IgD-negative memory B cell (primary cell): ENCODE measurements around the gene CCDC50. TPM values are rescaled to one million over a fixed set of nuclear protein-coding genes. Genes with fewer than 3 reads are reported as not detected.
A peak's percentile ranks its signal among the peaks of the same experiment; 100 is the strongest.

ENCODE experiments used
- H3K27ac Mint-ChIP-seq, 3 donors: one replicate each; pipeline ENCODE4 v1.8.0; 2020 to 2022; ENCODE audit warnings: mild to moderate bottlenecking in 3 of 3, mixed read lengths in 3 of 3, moderate library complexity in 1 of 3
- H3K27me3 Mint-ChIP-seq: one replicate; pipeline ENCODE4 v1.8.0; 2021; ENCODE audit warnings: mixed read lengths
- H3K36me3 Mint-ChIP-seq: one replicate; pipeline ENCODE4 v1.8.0; 2020; ENCODE audit warnings: mild to moderate bottlenecking, mixed read lengths
- H3K4me1 Mint-ChIP-seq, 3 donors: one replicate each; pipeline ENCODE4 v1.8.0; 2020 to 2022; ENCODE audit warnings: mixed read lengths in 3 of 3, mild to moderate bottlenecking in 1 of 3
- H3K4me3 Mint-ChIP-seq, 4 donors: one replicate each; pipeline ENCODE4 v1.8.0; 2020 to 2022; ENCODE audit warnings: mild to moderate bottlenecking in 4 of 4, mixed read lengths in 4 of 4, moderate library complexity in 3 of 4
- H3K9me3 Mint-ChIP-seq, 3 donors: one replicate each; pipeline ENCODE4 v1.8.0; 2020 to 2021; ENCODE audit warnings: mixed read lengths in 3 of 3, mild to moderate bottlenecking in 1 of 3
- polyA plus RNA-seq: library from polyadenylated mRNA; unstranded; fragments of 300-500 nt; fragmentation: Illumina TruSeq; gene quantifications from one replicate; pipeline ENCODE4 v1.2.3, GENCODE V29; 2021

The CCDC50 gene
- 98.9 TPM for polyA plus RNA-seq

GRCh38 chr3:191328962-191329653 lies at the start of gene CCDC50:
Gene CCDC50 (plus strand): TSS chr3:191329394. CDS start chr3:191329675, 281 bp downstream.
- Mint-ChIP-seq H3K9me3 (no peaks in the 10 kb centered on the region), H3K4me3 (peak within 1 kb of the TSS; percentile 93 to 97 (median 95)), H3K36me3 (no peaks in the 10 kb centered on the region), H3K27me3 (no peaks in the 10 kb centered on the region), H3K4me1 (peaks cover 21 to 50% (median 38%) of the 10 kb centered on the region in 3 donors), H3K27ac (peak within 1 kb of the TSS; percentile 91 to 97 (median 95))

- Mint-ChIP-seq H3K4me1 (peaks cover 14 to 22% (median 17%) of the 10 kb centered on the region in 3 donors), H3K27ac (no peak overlapping the region), H3K4me3 (no peak overlapping the region), H3K9me3 (peaks cover 0 to under 1% (median 0%) of the 10 kb centered on the region in 3 donors), H3K27me3 (no peaks in the 10 kb centered on the region), H3K36me3 (no peaks in the 10 kb centered on the region)
Observed at GRCh38 chr3:191280111-191280510, 49.1 kb upstream of the CCDC50 start.

GRCh38 chr3:191280882-191281281 lies 48.3 kb upstream of the CCDC50 start:
- Mint-ChIP-seq H3K36me3 (no peaks in the 10 kb centered on the region), H3K4me1 (peaks cover 10 to 20% (median 11%) of the 10 kb centered on the region in 3 donors), H3K27ac (no peak overlapping the region), H3K27me3 (no peaks in the 10 kb centered on the region), H3K4me3 (no peak overlapping the region), H3K9me3 (peaks cover 0 to 2% (median 0%) of the 10 kb centered on the region in 3 donors)

- H3K9me3 Mint-ChIP-seq, result peaks cover under 1 to 2% (median 1%) of the 10 kb centered on the region in 3 donors
- no peaks in the 10 kb centered on the region for H3K36me3 Mint-ChIP-seq
- peaks cover 15 to 25% (median 16%) of the 10 kb centered on the region in 3 donors for H3K4me1 Mint-ChIP-seq
- no peaks in the 10 kb centered on the region for H3K27me3 Mint-ChIP-seq
- H3K4me3 Mint-ChIP-seq, result peak overlapping the region in 1 of 4 donors; percentile 20
- no peak overlapping the region for H3K27ac Mint-ChIP-seq
Observed at GRCh38 chr3:191282251-191283185, 46.7 kb upstream of the CCDC50 start.

- H3K4me3 Mint-ChIP-seq, result peak overlapping the region in 1 of 4 donors; percentile 20
- H3K27ac Mint-ChIP-seq, result no peak overlapping the region
- peaks cover 2 to 5% (median 2%) of the 10 kb centered on the region in 3 donors for H3K9me3 Mint-ChIP-seq
- no peaks in the 10 kb centered on the region for H3K36me3 Mint-ChIP-seq
- H3K27me3 Mint-ChIP-seq, result no peaks in the 10 kb centered on the region
- peaks cover 17 to 25% (median 17%) of the 10 kb centered on the region in 3 donors for H3K4me1 Mint-ChIP-seq
Observed at GRCh38 chr3:191283400-191283799, 45.8 kb upstream of the CCDC50 start.

GRCh38 chr3:191290311-191291025 lies 38.7 kb upstream of the CCDC50 start:
- peak overlapping the region; percentile 66 to 96 (median 96) for H3K27ac Mint-ChIP-seq

GRCh38 chr3:191292243-191293015 lies 36.8 kb upstream of the CCDC50 start:
- peak overlapping the region; percentile 63 to 77 (median 72) for H3K27ac Mint-ChIP-seq
- no peaks in the 10 kb centered on the region for H3K27me3 Mint-ChIP-seq
- peaks cover 0 to 5% (median 2%) of the 10 kb centered on the region in 3 donors for H3K9me3 Mint-ChIP-seq
- peaks cover 24 to 34% (median 29%) of the 10 kb centered on the region in 3 donors for H3K4me1 Mint-ChIP-seq
- peak overlapping the region in 3 of 4 donors; percentile 23 to 71 (median 33) for H3K4me3 Mint-ChIP-seq
- H3K36me3 Mint-ChIP-seq, result no peaks in the 10 kb centered on the region

More at GRCh38 chr3:191290311-191291025, 38.7 kb upstream of the CCDC50 start:
- Mint-ChIP-seq H3K4me3 (peak overlapping the region; percentile 34 to 89 (median 72)), H3K36me3 (no peaks in the 10 kb centered on the region), H3K27me3 (no peaks in the 10 kb centered on the region), H3K9me3 (peaks cover 0 to 5% (median 2%) of the 10 kb centered on the region in 3 donors), H3K4me1 (peaks cover 29 to 37% (median 32%) of the 10 kb centered on the region in 3 donors)

GRCh38 chr3:191294291-191294690 lies 34.9 kb upstream of the CCDC50 start:
- peaks cover 32 to 44% (median 40%) of the 10 kb centered on the region in 3 donors for H3K4me1 Mint-ChIP-seq
- H3K9me3 Mint-ChIP-seq, result no peaks in the 10 kb centered on the region
- H3K4me3 Mint-ChIP-seq, result peak overlapping the region in 1 of 4 donors; percentile 65
- H3K27me3 Mint-ChIP-seq, result no peaks in the 10 kb centered on the region
- peak overlapping the region in 1 of 3 donors; percentile 7 for H3K27ac Mint-ChIP-seq
- H3K36me3 Mint-ChIP-seq, result no peaks in the 10 kb centered on the region

GRCh38 chr3:191296041-191296541 lies 33.1 kb upstream of the CCDC50 start:
- Mint-ChIP-seq H3K27ac (no peak overlapping the region), H3K4me1 (peaks cover 30 to 43% (median 43%) of the 10 kb centered on the region in 3 donors), H3K4me3 (no peak overlapping the region), H3K9me3 (no peaks in the 10 kb centered on the region), H3K36me3 (no peaks in the 10 kb centered on the region), H3K27me3 (no peaks in the 10 kb centered on the region)

GRCh38 chr3:191298846-191299245 lies 30.3 kb upstream of the CCDC50 start:
- peak overlapping the region; percentile 6 to 84 (median 67) for H3K27ac Mint-ChIP-seq
- H3K4me3 Mint-ChIP-seq, result peak overlapping the region in 3 of 4 donors; percentile 21 to 79 (median 73)
- peaks cover 37 to 41% (median 41%) of the 10 kb centered on the region in 3 donors for H3K4me1 Mint-ChIP-seq
- peaks cover 2% of the 10 kb centered on the region for H3K36me3 Mint-ChIP-seq
- no peaks in the 10 kb centered on the region for H3K27me3 Mint-ChIP-seq
- H3K9me3 Mint-ChIP-seq, result no peaks in the 10 kb centered on the region

- Mint-ChIP-seq H3K36me3 (peaks cover 5% of the 10 kb centered on the region), H3K27me3 (no peaks in the 10 kb centered on the region), H3K9me3 (no peaks in the 10 kb centered on the region), H3K4me1 (peaks cover 37 to 47% (median 40%) of the 10 kb centered on the region in 3 donors), H3K27ac (peak overlapping the region; percentile 65 to 93 (median 87)), H3K4me3 (peak overlapping the region in 3 of 4 donors; percentile 55 to 81 (median 63))
Observed at GRCh38 chr3:191300422-191300821, 28.8 kb upstream of the CCDC50 start.

GRCh38 chr3:191301017-191301416 lies 28.2 kb upstream of the CCDC50 start:
- Mint-ChIP-seq H3K4me1 (peaks cover 37 to 49% (median 40%) of the 10 kb centered on the region in 3 donors), H3K4me3 (peak overlapping the region; percentile 32 to 81 (median 59)), H3K9me3 (no peaks in the 10 kb centered on the region), H3K27me3 (no peaks in the 10 kb centered on the region), H3K27ac (peak overlapping the region; percentile 65 to 93 (median 87)), H3K36me3 (peaks cover 5% of the 10 kb centered on the region)

GRCh38 chr3:191301782-191302411 lies 27.3 kb upstream of the CCDC50 start:
- Mint-ChIP-seq H3K27me3 (no peaks in the 10 kb centered on the region), H3K36me3 (peaks cover 5% of the 10 kb centered on the region), H3K27ac (peak overlapping the region in 1 of 3 donors; percentile 79), H3K4me1 (peaks cover 37 to 49% (median 40%) of the 10 kb centered on the region in 3 donors), H3K9me3 (no peaks in the 10 kb centered on the region), H3K4me3 (peak overlapping the region in 2 of 4 donors; percentile 4 to 5)
